Mesodermal cell (in vitro differentiated cells): ENCODE measurements around the gene TARDBP.
"Not testable (repeated sequence)": the region's sequence is repeated elsewhere in the genome, so short reads cannot be mapped to it uniquely, and the experiment has no call there.

ENCODE experiments used
- H3K27ac ChIP-seq: 2 replicates; pipeline ENCODE4 v1.7.0; 2013; ENCODE audit warnings: mild to moderate bottlenecking, low read depth, low read length, moderate library complexity; ENCODE audit not compliant: severe bottlenecking
- H3K36me3 ChIP-seq: 2 replicates; pipeline ENCODE4 v1.7.1; 2013; ENCODE audit warnings: mild to moderate bottlenecking, low read length, moderate library complexity; ENCODE audit not compliant: control insufficient read depth, insufficient read depth
- H3K4me1 ChIP-seq: one replicate; pipeline ENCODE4 v1.7.1; 2013; ENCODE audit warnings: mild to moderate bottlenecking, low read length; ENCODE audit not compliant: insufficient read depth, control insufficient read depth, poor library complexity, severe bottlenecking
- H3K4me3 ChIP-seq: 2 replicates; pipeline ENCODE4 v1.7.0; 2013; ENCODE audit warnings: low read length, control low read depth, mild to moderate bottlenecking; ENCODE audit not compliant: insufficient read depth, poor library complexity, severe bottlenecking; ENCODE audit errors: extremely low read depth
- H3K9me3 ChIP-seq: 2 replicates; pipeline ENCODE4 v1.7.1; 2013; ENCODE audit warnings: mild to moderate bottlenecking, low read length, moderate library complexity; ENCODE audit not compliant: control insufficient read depth
- WGBS, 2 experiments: methylation state at CpG; one replicate each; pipeline ENCODE4 v1.1.5; 2013; ENCODE audit warnings: missing lambda C conversion rate in 2 of 2; ENCODE audit not compliant: insufficient coverage in 2 of 2; 5-methylcytosine and 5-hydroxymethylcytosine counted together

Gene TARDBP

GRCh38 chr1:11026903-11027302, 14.4 kb downstream of the TARDBP start:
- H3K36me3 ChIP-seq: peaks cover 55% of the 10 kb centered on the region
- H3K27ac ChIP-seq: peak overlapping the region; percentile 10
- H3K4me3 ChIP-seq: no peak overlapping the region
- WGBS, 2 experiments: 94 to 97% methylated on average over 2 to 3 of the region's 5 CpGs
- no peaks in the 10 kb centered on the region for H3K4me1 ChIP-seq
- no peaks in the 10 kb centered on the region for H3K9me3 ChIP-seq

- no peak overlapping the region for H3K27ac ChIP-seq
- WGBS, 2 experiments: 82 to 85% methylated on average over 3 of the region's 6 CpGs
- no peaks in the 10 kb centered on the region for H3K9me3 ChIP-seq
- no peak overlapping the region for H3K4me3 ChIP-seq
- H3K4me1 ChIP-seq: no peaks in the 10 kb centered on the region
- H3K36me3 ChIP-seq: peaks cover 51% of the 10 kb centered on the region
Measured at GRCh38 chr1:11027316-11027715, 14.9 kb downstream of the TARDBP start.

- Histone ChIP-seq H3K27ac (no peak overlapping the region), H3K36me3 (peaks cover 47% of the 10 kb centered on the region), H3K4me3 (no peak overlapping the region), H3K9me3 (no peaks in the 10 kb centered on the region), H3K4me1 (no peaks in the 10 kb centered on the region)
- WGBS, 2 experiments: 100% methylated on average over 3 of the region's 3 CpGs; no CpG with 5 or more reads in 1 of the 2 experiments
Measured at GRCh38 chr1:11028018-11028417, 15.6 kb downstream of the TARDBP start.

GRCh38 chr1:11030865-11031264, 18.4 kb downstream of the TARDBP start:
- Histone ChIP-seq H3K9me3 (no peaks in the 10 kb centered on the region), H3K36me3 (peaks cover 22% of the 10 kb centered on the region), H3K27ac (no peak overlapping the region), H3K4me3 (no peak overlapping the region), H3K4me1 (no peaks in the 10 kb centered on the region)
- 93 to 94% methylated on average over 1 to 8 of the region's 9 CpGs for WGBS, 2 experiments

- no peak overlapping the region for H3K27ac ChIP-seq
- H3K4me3 ChIP-seq: no peak overlapping the region
- H3K4me1 ChIP-seq: no peaks in the 10 kb centered on the region
- no peaks in the 10 kb centered on the region for H3K9me3 ChIP-seq
- peaks cover 13% of the 10 kb centered on the region for H3K36me3 ChIP-seq
- 90 to 97% methylated on average over 5 to 7 of the region's 10 CpGs for WGBS, 2 experiments
Measured at GRCh38 chr1:11031624-11032262, 19.3 kb downstream of the TARDBP start.

- 63 to 65% methylated on average over 8 to 12 of the region's 18 CpGs for WGBS, 2 experiments
- H3K4me1 ChIP-seq, H3K4me3 ChIP-seq, H3K27ac ChIP-seq, H3K36me3 ChIP-seq, H3K9me3 ChIP-seq: not testable (repeated sequence)
Measured at GRCh38 chr1:11037019-11037739, 24.7 kb downstream of the TARDBP start.

- Histone ChIP-seq H3K36me3 (no peaks in the 10 kb centered on the region), H3K9me3 (no peaks in the 10 kb centered on the region)
- 0 to 6% methylated on average over 6 of the region's 8 CpGs for WGBS, 2 experiments
Measured at GRCh38 chr1:11037740-11038182, 25.3 kb downstream of the TARDBP start.

GRCh38 chr1:11039351-11040104, 27.1 kb downstream of the TARDBP start:
- H3K9me3 ChIP-seq: no peaks in the 10 kb centered on the region
- H3K27ac ChIP-seq: no peak overlapping the region
- 74 to 85% methylated on average over 2 of the region's 2 CpGs for WGBS, 2 experiments
- no peak overlapping the region for H3K4me3 ChIP-seq
- H3K4me1 ChIP-seq: no peaks in the 10 kb centered on the region
- H3K36me3 ChIP-seq: no peaks in the 10 kb centered on the region

More at GRCh38 chr1:11037740-11038182, 25.3 kb downstream of the TARDBP start:
- Histone ChIP-seq H3K27ac (no peak overlapping the region), H3K4me1 (no peaks in the 10 kb centered on the region), H3K4me3 (no peak overlapping the region)

GRCh38 chr1:11040105-11040429, 27.6 kb downstream of the TARDBP start:
- not testable (repeated sequence) for H3K9me3 ChIP-seq, H3K4me3 ChIP-seq, H3K4me1 ChIP-seq, H3K36me3 ChIP-seq, H3K27ac ChIP-seq
- WGBS, 2 experiments: 80% methylated on average over 4 to 7 of the region's 7 CpGs

- H3K4me1 ChIP-seq: no peaks in the 10 kb centered on the region
- H3K36me3 ChIP-seq: no peaks in the 10 kb centered on the region
- H3K27ac ChIP-seq: no peak overlapping the region
- H3K4me3 ChIP-seq: no peak overlapping the region
- no peaks in the 10 kb centered on the region for H3K9me3 ChIP-seq
Measured at GRCh38 chr1:11041048-11041447, 28.6 kb downstream of the TARDBP start.

- WGBS, 2 experiments: 68 to 79% methylated on average over 3 of the region's 3 CpGs
- no peaks in the 10 kb centered on the region for H3K9me3 ChIP-seq
- H3K27ac ChIP-seq: no peak overlapping the region
- H3K4me1 ChIP-seq: no peaks in the 10 kb centered on the region
- no peak overlapping the region for H3K4me3 ChIP-seq
- no peaks in the 10 kb centered on the region for H3K36me3 ChIP-seq
Measured at GRCh38 chr1:11042065-11042464, 29.6 kb downstream of the TARDBP start.
